ENCODE measurements around the gene ARHGAP15. TPM values are rescaled to one million over a fixed set of nuclear protein-coding genes. Genes with fewer than 3 reads are reported as not detected.

ARHGAP15 gene
- total RNA-seq, 2 donors from 2014 or later, result 0.41 to 4.3 TPM

- Histone ChIP-seq H3K4me3 (no peak overlapping the region), H3K27me3 (replicated peaks; ENCODE audit: insufficient read depth) (no peaks in the 10 kb centered on the region), H3K4me1 (replicated peaks) (no peaks in the 10 kb centered on the region), H3K27ac (no peak overlapping the region), H3K36me3 (no peaks in the 10 kb centered on the region), H3K9me3 (no peaks in the 10 kb centered on the region)
- intact Hi-C loops (cut with DNase I), result no loop called here
- DNase-seq (ENCODE audit: low spot score), result no peak
- WGBS, result 64% methylated on average over 6 of the region's 6 CpGs
- no peak for TF ChIP-seq POLR2AphosphoS5 (IDR thresholded peaks at IDR 0.05)
- TF ChIP-seq CTCF (IDR thresholded peaks at IDR 0.05), result no peak
- TF ChIP-seq POLR2A (IDR thresholded peaks at IDR 0.05), result no peak
These were observed 352.0 kb downstream of the ARHGAP15 start for GRCh38 chr2:143481237-143481623.

- DNase-seq (ENCODE audit: low spot score), result no peak
- TF ChIP-seq POLR2A (IDR thresholded peaks at IDR 0.05), result no peak
- Histone ChIP-seq H3K27me3 (replicated peaks; ENCODE audit: insufficient read depth) (no peaks in the 10 kb centered on the region), H3K36me3 (no peaks in the 10 kb centered on the region), H3K4me3 (no peak overlapping the region), H3K27ac (no peak overlapping the region), H3K9me3 (no peaks in the 10 kb centered on the region), H3K4me1 (replicated peaks) (no peaks in the 10 kb centered on the region)
- intact Hi-C loops (cut with DNase I), result no loop called here
These were observed 352.5 kb downstream of the ARHGAP15 start for GRCh38 chr2:143481733-143482132.

GRCh38 chr2:143482316-143482715, 353.1 kb downstream of the ARHGAP15 start:
- intact Hi-C loops (cut with DNase I), result no loop called here
- H3K36me3 ChIP-seq, result no peaks in the 10 kb centered on the region
- H3K9me3 ChIP-seq, result no peaks in the 10 kb centered on the region
- no peaks in the 10 kb centered on the region for H3K27me3 ChIP-seq (replicated peaks; ENCODE audit: insufficient read depth)
- no peak overlapping the region for H3K4me3 ChIP-seq
- H3K27ac ChIP-seq, result no peak overlapping the region
- DNase-seq (ENCODE audit: low spot score), result no peak
- WGBS, result 14% methylated on average over 3 of the region's 3 CpGs
- no peaks in the 10 kb centered on the region for H3K4me1 ChIP-seq (replicated peaks)
- TF ChIP-seq POLR2A (IDR thresholded peaks at IDR 0.05) (no peak), CTCF (IDR thresholded peaks at IDR 0.05) (no peak), POLR2AphosphoS5 (IDR thresholded peaks at IDR 0.05) (no peak)

GRCh38 chr2:143482771-143483170, 353.6 kb downstream of the ARHGAP15 start:
- intact Hi-C loops (cut with DNase I), result no loop called here
- DNase-seq (ENCODE audit: low spot score), result no peak
- Histone ChIP-seq H3K27me3 (replicated peaks; ENCODE audit: insufficient read depth) (no peaks in the 10 kb centered on the region), H3K27ac (no peak overlapping the region), H3K36me3 (no peaks in the 10 kb centered on the region), H3K9me3 (no peaks in the 10 kb centered on the region), H3K4me1 (replicated peaks) (no peaks in the 10 kb centered on the region), H3K4me3 (no peak overlapping the region)
- no peak for TF ChIP-seq POLR2AphosphoS5 (IDR thresholded peaks at IDR 0.05)
- no peak for TF ChIP-seq CTCF (IDR thresholded peaks at IDR 0.05)
- TF ChIP-seq POLR2A (IDR thresholded peaks at IDR 0.05), result no peak
- WGBS, result 23% methylated on average over 4 of the region's 4 CpGs

GRCh38 chr2:143486976-143487375, 357.8 kb downstream of the ARHGAP15 start:
- TF ChIP-seq POLR2A (IDR thresholded peaks at IDR 0.05) (no peak), CTCF (IDR thresholded peaks at IDR 0.05) (no peak), POLR2AphosphoS5 (IDR thresholded peaks at IDR 0.05) (no peak)
- Histone ChIP-seq H3K4me1 (replicated peaks) (no peaks in the 10 kb centered on the region), H3K4me3 (no peak overlapping the region), H3K27ac (no peak overlapping the region), H3K9me3 (no peaks in the 10 kb centered on the region), H3K27me3 (replicated peaks; ENCODE audit: insufficient read depth) (no peaks in the 10 kb centered on the region), H3K36me3 (no peaks in the 10 kb centered on the region)
- WGBS, result 56% methylated on average over 1 of the region's 1 CpG
- intact Hi-C loops (cut with DNase I), result no loop called here
- no peak for DNase-seq (ENCODE audit: low spot score)
